Thyroid gland (tissue), 4 donors: ENCODE measurements around the gene INSYN2A.

Experiments used
- CTCF ChIP-seq, 6 experiments: fragments of 200-600 bp in 3 of 6; fragments of 450-650 bp in 3 of 6; sonication (generic) in 3 of 6; IDR thresholded peaks; one replicate each; pipeline ENCODE4 v1.5.1; 2016 to 2019; ENCODE audit warnings: antibody characterized with exemption in 6 of 6, mild to moderate bottlenecking in 2 of 6, inconsistent platforms in 1 of 6, moderate library complexity in 1 of 6
- POLR2A ChIP-seq, 2 donors: fragments of 450-650 bp; IDR thresholded peaks; one replicate each; pipeline ENCODE4 v1.6.1; 2017; ENCODE audit warnings: antibody characterized with exemption in 2 of 2, mild to moderate bottlenecking in 2 of 2, moderate library complexity in 1 of 2

DNA sequence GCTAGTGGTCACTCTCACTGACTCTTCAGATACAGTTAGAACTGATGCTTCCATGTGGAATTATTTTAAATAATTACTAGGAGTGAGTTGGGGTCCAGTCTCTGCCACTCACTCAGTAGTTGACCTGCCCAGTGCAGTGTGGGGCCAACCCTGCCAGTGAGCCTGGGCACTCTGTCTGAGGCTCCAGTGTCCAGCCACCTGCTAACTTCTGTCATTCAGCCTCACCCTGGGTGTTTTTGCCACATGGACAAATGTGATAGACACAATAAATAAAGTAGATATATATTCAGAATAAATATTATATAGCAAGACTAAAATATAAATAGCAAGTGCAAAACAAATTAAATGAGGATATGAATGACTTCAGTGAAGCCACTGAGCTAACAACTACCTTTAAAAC lies 7.2 kb downstream of the INSYN2A start:
- no peak for TF ChIP-seq CTCF (IDR thresholded peaks at IDR 0.05)
- no peak for TF ChIP-seq POLR2A (IDR thresholded peaks at IDR 0.05)
